H1 (cell line): ENCODE data around the gene DYNC1I2. TPM values are rescaled to one million over a fixed set of nuclear protein-coding genes. Genes with fewer than 3 reads are reported as not detected.

ENCODE experiments used
- FOSL1 ChIP-seq: IDR thresholded peaks from 2 replicates; pipeline ENCODE4 v1.6.1; 2011; ENCODE audit warnings: mild to moderate bottlenecking, low read depth, low read length, moderate library complexity; ENCODE audit not compliant: insufficient read depth
- MAX ChIP-seq: IDR thresholded peaks from 2 replicates; pipeline ENCODE4 v1.6.1; 2012; ENCODE audit warnings: inconsistent platforms
- RXRA ChIP-seq: IDR thresholded peaks from 2 replicates; pipeline ENCODE4 v1.6.1; 2011; ENCODE audit warnings: low read depth, mild to moderate bottlenecking, low read length, moderate library complexity; ENCODE audit not compliant: insufficient read depth
- polyA plus RNA-seq, 7 experiments: library from polyadenylated mRNA; depleted of rRNA in 3 of 7; stranded (reverse) in 5 of 7; unstranded in 2 of 7; fragments of >200 nt in 5 of 7; fragments of 200-250 nt in 2 of 7; gene quantifications; 1 replicate in 5 of 7; 2 replicates in 1 of 7; 4 replicates in 1 of 7; pipeline versions ENCODE4 v1.2.1 to v1.2.3, GENCODE V29; 2011 to 2013; ENCODE audit warnings: missing spikeins in 2 of 7, mixed read lengths in 2 of 7
- total RNA-seq: library from RNA; stranded (reverse); fragmentation: NEBNext Ultra II Directional; extraction: Animal tissue kit (Norgen Biotek cat#: 25700); gene quantifications from 2 replicates; pipeline ENCODE4 v1.2.1, GENCODE V29; 2021
- TF ChIP-seq, protein P1 (sequence below): IDR thresholded peaks from 2 replicates; pipeline ENCODE4 v1.6.1; 2011; ENCODE audit warnings: low read length, improper control_type of control experiment

Gene DYNC1I2
- total and polyA plus RNA-seq, 2 of the 8 experiments (the other 6 are each of a cell fraction or from before 2014, with no cell fraction given), result 67.3 to 68.1 TPM

DNA sequence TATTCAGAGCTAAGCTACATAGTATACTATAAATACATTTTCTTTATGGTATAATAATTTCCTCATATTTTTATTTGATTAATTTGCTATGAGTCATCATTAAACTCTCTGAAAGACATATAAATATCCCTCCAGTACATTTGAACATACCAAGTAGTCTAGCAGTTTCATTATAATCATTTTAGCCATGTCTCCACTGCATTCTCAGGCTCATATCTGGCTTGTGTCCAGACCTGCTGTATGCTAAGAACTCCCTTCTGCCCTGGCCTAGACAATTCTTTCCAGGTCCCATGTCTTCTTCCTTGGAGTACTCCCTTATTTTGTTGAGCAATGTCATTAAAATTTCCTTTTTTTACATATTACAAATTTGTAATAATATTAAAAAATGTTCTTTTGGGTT, 16.6 kb upstream of the DYNC1I2 start (continued):
- no peak for TF ChIP-seq FOSL1
- TF ChIP-seq, protein P1, sequence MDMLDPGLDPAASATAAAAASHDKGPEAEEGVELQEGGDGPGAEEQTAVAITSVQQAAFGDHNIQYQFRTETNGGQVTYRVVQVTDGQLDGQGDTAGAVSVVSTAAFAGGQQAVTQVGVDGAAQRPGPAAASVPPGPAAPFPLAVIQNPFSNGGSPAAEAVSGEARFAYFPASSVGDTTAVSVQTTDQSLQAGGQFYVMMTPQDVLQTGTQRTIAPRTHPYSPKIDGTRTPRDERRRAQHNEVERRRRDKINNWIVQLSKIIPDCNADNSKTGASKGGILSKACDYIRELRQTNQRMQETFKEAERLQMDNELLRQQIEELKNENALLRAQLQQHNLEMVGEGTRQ, result no peak
- TF ChIP-seq RXRA, result no peak
- no peak for TF ChIP-seq MAX
